Measurements from ENCODE around the gene APOL5. TPM values are rescaled to one million over a fixed set of nuclear protein-coding genes. Genes with fewer than 3 reads are reported as not detected.
"Not testable (repeated sequence)": the region's sequence is repeated elsewhere in the genome, so short reads cannot be mapped to it uniquely, and the experiment has no call there.

Gene APOL5, protein sequence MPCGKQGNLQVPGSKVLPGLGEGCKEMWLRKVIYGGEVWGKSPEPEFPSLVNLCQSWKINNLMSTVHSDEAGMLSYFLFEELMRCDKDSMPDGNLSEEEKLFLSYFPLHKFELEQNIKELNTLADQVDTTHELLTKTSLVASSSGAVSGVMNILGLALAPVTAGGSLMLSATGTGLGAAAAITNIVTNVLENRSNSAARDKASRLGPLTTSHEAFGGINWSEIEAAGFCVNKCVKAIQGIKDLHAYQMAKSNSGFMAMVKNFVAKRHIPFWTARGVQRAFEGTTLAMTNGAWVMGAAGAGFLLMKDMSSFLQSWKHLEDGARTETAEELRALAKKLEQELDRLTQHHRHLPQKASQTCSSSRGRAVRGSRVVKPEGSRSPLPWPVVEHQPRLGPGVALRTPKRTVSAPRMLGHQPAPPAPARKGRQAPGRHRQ
- not detected in 2 replicates for total RNA-seq (2014; rRNA removed; shearing (Covaris generic); ENCODE audit: low replicate concordance)

DNA sequence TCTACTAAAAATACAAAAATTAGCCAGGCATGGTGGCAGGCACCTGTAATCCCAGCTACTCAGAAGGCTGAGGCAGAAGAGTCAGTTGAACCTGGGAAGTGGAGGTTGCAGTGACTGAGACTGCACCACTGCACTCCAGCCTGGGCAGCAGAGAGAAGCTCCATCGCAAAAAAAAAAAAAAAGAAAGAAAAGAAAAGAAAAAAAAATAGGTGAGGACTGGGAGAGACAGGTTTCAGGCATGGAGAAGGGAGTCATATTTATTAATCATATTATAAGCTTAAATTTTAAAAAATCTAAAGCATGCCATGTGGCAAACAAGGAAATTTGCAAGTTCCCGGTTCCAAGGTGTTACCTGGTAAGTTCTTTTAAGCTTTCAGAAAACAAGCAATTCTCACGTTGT, at the start of gene APOL5:
TSS of gene APOL5 (plus strand) at position 301 of the 400 bp plus-strand sequence. CDS start at position 301, 0 bp downstream.
- Histone ChIP-seq H3K4me1 (ENCODE audit: low read length) (no peaks in the 10 kb centered on the region), H3K27me3 (ENCODE audit: low read length) (no peaks in the 10 kb centered on the region), H3K36me3 (ENCODE audit: insufficient read depth, low read length) (no peaks in the 10 kb centered on the region), H3K9me3 (ENCODE audit: low read length) (no peaks in the 10 kb centered on the region), H3K79me2 (ENCODE audit: low read length) (no peaks in the 10 kb centered on the region), H3K4me2 (ENCODE audit: low read depth, low read length, poor library complexity, severe bottlenecking) (no peak within 1 kb of the TSS), H3K9ac (ENCODE audit: low read length) (no peak within 1 kb of the TSS), H2AFZ (ENCODE audit: low read length) (no peak within 1 kb of the TSS), H3K9me2 (replicated peaks; ENCODE audit: insufficient read depth, low read length) (no peaks in the 10 kb centered on the region), H3K4me3 (ENCODE audit: low read length) (no peak within 1 kb of the TSS), H3K27ac (ENCODE audit: low read length) (no peak within 1 kb of the TSS), H4K20me1 (ENCODE audit: insufficient read depth, low read depth, low read length) (no peaks in the 10 kb centered on the region)
- DNase-seq: no peak

- Histone ChIP-seq H3K4me1 (ENCODE audit: low read length) (no peaks in the 10 kb centered on the region), H3K27me3 (ENCODE audit: low read length) (no peaks in the 10 kb centered on the region), H2AFZ (ENCODE audit: low read length) (no peak overlapping the region), H3K9me3 (ENCODE audit: low read length) (no peaks in the 10 kb centered on the region), H3K27ac (ENCODE audit: low read length) (no peak overlapping the region), H3K36me3 (ENCODE audit: insufficient read depth, low read length) (no peaks in the 10 kb centered on the region), H3K79me2 (ENCODE audit: low read length) (no peaks in the 10 kb centered on the region), H3K9me2 (replicated peaks; ENCODE audit: insufficient read depth, low read length) (no peaks in the 10 kb centered on the region), H3K9ac (ENCODE audit: low read length) (no peak overlapping the region), H4K20me1 (ENCODE audit: insufficient read depth, low read depth, low read length) (no peaks in the 10 kb centered on the region), H3K4me2 (ENCODE audit: low read depth, low read length, poor library complexity, severe bottlenecking) (no peak overlapping the region), H3K4me3 (ENCODE audit: low read length) (no peak overlapping the region)
- DNase-seq: no peak
Observed at GRCh38 chr22:35674335-35674734, 43.3 kb upstream of the APOL5 start.

GRCh38 chr22:35676065-35676464, 41.6 kb upstream of the APOL5 start:
- not testable (repeated sequence) for H4K20me1 ChIP-seq (ENCODE audit: insufficient read depth, low read depth, low read length); H3K9ac ChIP-seq (ENCODE audit: low read length); H3K4me1 ChIP-seq (ENCODE audit: low read length); H3K27me3 ChIP-seq (ENCODE audit: low read length); H3K9me2 ChIP-seq (replicated peaks; ENCODE audit: insufficient read depth, low read length); H2AFZ ChIP-seq (ENCODE audit: low read length); H3K27ac ChIP-seq (ENCODE audit: low read length); H3K36me3 ChIP-seq (ENCODE audit: insufficient read depth, low read length); H3K4me3 ChIP-seq (ENCODE audit: low read length); H3K79me2 ChIP-seq (ENCODE audit: low read length); H3K4me2 ChIP-seq (ENCODE audit: low read depth, low read length, poor library complexity, severe bottlenecking); H3K9me3 ChIP-seq (ENCODE audit: low read length)
- peak; percentile 23 for DNase-seq

- Histone ChIP-seq H3K36me3 (ENCODE audit: insufficient read depth, low read length) (no peaks in the 10 kb centered on the region), H3K9ac (ENCODE audit: low read length) (no peak overlapping the region), H2AFZ (ENCODE audit: low read length) (no peak overlapping the region), H3K4me1 (ENCODE audit: low read length) (no peaks in the 10 kb centered on the region), H3K4me2 (ENCODE audit: low read depth, low read length, poor library complexity, severe bottlenecking) (no peak overlapping the region), H4K20me1 (ENCODE audit: insufficient read depth, low read depth, low read length) (no peaks in the 10 kb centered on the region), H3K4me3 (ENCODE audit: low read length) (no peak overlapping the region), H3K9me3 (ENCODE audit: low read length) (no peaks in the 10 kb centered on the region), H3K79me2 (ENCODE audit: low read length) (no peaks in the 10 kb centered on the region), H3K9me2 (replicated peaks; ENCODE audit: insufficient read depth, low read length) (no peaks in the 10 kb centered on the region), H3K27ac (ENCODE audit: low read length) (no peak overlapping the region), H3K27me3 (ENCODE audit: low read length) (no peaks in the 10 kb centered on the region)
- DNase-seq: no peak
Observed at GRCh38 chr22:35677460-35678187, 40.0 kb upstream of the APOL5 start.

GRCh38 chr22:35678836-35679235, 38.8 kb upstream of the APOL5 start:
- H3K4me1 ChIP-seq (ENCODE audit: low read length): no peaks in the 10 kb centered on the region
- no peaks in the 10 kb centered on the region for H3K9me3 ChIP-seq (ENCODE audit: low read length)
- H3K9ac ChIP-seq (ENCODE audit: low read length): no peak overlapping the region
- no peak overlapping the region for H3K4me3 ChIP-seq (ENCODE audit: low read length)
- no peaks in the 10 kb centered on the region for H3K79me2 ChIP-seq (ENCODE audit: low read length)
- H3K36me3 ChIP-seq (ENCODE audit: insufficient read depth, low read length): no peaks in the 10 kb centered on the region
- no peak for DNase-seq
- no peak overlapping the region for H2AFZ ChIP-seq (ENCODE audit: low read length)
- H3K27me3 ChIP-seq (ENCODE audit: low read length): no peaks in the 10 kb centered on the region
- no peak overlapping the region for H3K4me2 ChIP-seq (ENCODE audit: low read depth, low read length, poor library complexity, severe bottlenecking)
- H3K27ac ChIP-seq (ENCODE audit: low read length): no peak overlapping the region
- no peaks in the 10 kb centered on the region for H3K9me2 ChIP-seq (replicated peaks; ENCODE audit: insufficient read depth, low read length)
- H4K20me1 ChIP-seq (ENCODE audit: insufficient read depth, low read depth, low read length): 0 out of 2 replicates have a peak, but pooled peaks cover 4% of the 10 kb centered on the region

- not testable (repeated sequence) for H2AFZ ChIP-seq (ENCODE audit: low read length); H3K27me3 ChIP-seq (ENCODE audit: low read length); H3K9me2 ChIP-seq (replicated peaks; ENCODE audit: insufficient read depth, low read length); H3K27ac ChIP-seq (ENCODE audit: low read length); H3K9ac ChIP-seq (ENCODE audit: low read length); H3K79me2 ChIP-seq (ENCODE audit: low read length); DNase-seq; H3K36me3 ChIP-seq (ENCODE audit: insufficient read depth, low read length); H3K9me3 ChIP-seq (ENCODE audit: low read length); H4K20me1 ChIP-seq (ENCODE audit: insufficient read depth, low read depth, low read length); H3K4me1 ChIP-seq (ENCODE audit: low read length); H3K4me2 ChIP-seq (ENCODE audit: low read depth, low read length, poor library complexity, severe bottlenecking); H3K4me3 ChIP-seq (ENCODE audit: low read length)
Observed at GRCh38 chr22:35679492-35679891, 38.2 kb upstream of the APOL5 start.

- H3K27me3 ChIP-seq (ENCODE audit: low read length): no peaks in the 10 kb centered on the region
- no peaks in the 10 kb centered on the region for H3K79me2 ChIP-seq (ENCODE audit: low read length)
- H3K4me2 ChIP-seq (ENCODE audit: low read depth, low read length, poor library complexity, severe bottlenecking): no peak overlapping the region
- H3K9ac ChIP-seq (ENCODE audit: low read length): no peak overlapping the region
- no peak for DNase-seq
- no peak overlapping the region for H2AFZ ChIP-seq (ENCODE audit: low read length)
- H3K4me1 ChIP-seq (ENCODE audit: low read length): no peaks in the 10 kb centered on the region
- no peak overlapping the region for H3K4me3 ChIP-seq (ENCODE audit: low read length)
- H3K9me3 ChIP-seq (ENCODE audit: low read length): no peaks in the 10 kb centered on the region
- H3K27ac ChIP-seq (ENCODE audit: low read length): no peak overlapping the region
- H3K9me2 ChIP-seq (replicated peaks; ENCODE audit: insufficient read depth, low read length): no peaks in the 10 kb centered on the region
- H4K20me1 ChIP-seq (ENCODE audit: insufficient read depth, low read depth, low read length): 0 out of 2 replicates have a peak, but pooled peaks cover 4% of the 10 kb centered on the region
- H3K36me3 ChIP-seq (ENCODE audit: insufficient read depth, low read length): no peaks in the 10 kb centered on the region
Observed at GRCh38 chr22:35681454-35682052, 36.1 kb upstream of the APOL5 start.

- H3K4me2 ChIP-seq (ENCODE audit: low read depth, low read length, poor library complexity, severe bottlenecking): no peak overlapping the region
Observed at GRCh38 chr22:35683560-35683959, 34.1 kb upstream of the APOL5 start.

More at GRCh38 chr22:35683560-35683959, 34.1 kb upstream of the APOL5 start:
- Histone ChIP-seq H4K20me1 (ENCODE audit: insufficient read depth, low read depth, low read length) (0 out of 2 replicates have a peak, but pooled peaks cover 4% of the 10 kb centered on the region), H3K9ac (ENCODE audit: low read length) (no peak overlapping the region), H3K27ac (ENCODE audit: low read length) (no peak overlapping the region), H2AFZ (ENCODE audit: low read length) (no peak overlapping the region), H3K79me2 (ENCODE audit: low read length) (no peaks in the 10 kb centered on the region), H3K36me3 (ENCODE audit: insufficient read depth, low read length) (no peaks in the 10 kb centered on the region), H3K4me1 (ENCODE audit: low read length) (no peaks in the 10 kb centered on the region), H3K27me3 (ENCODE audit: low read length) (no peaks in the 10 kb centered on the region), H3K4me3 (ENCODE audit: low read length) (no peak overlapping the region), H3K9me3 (ENCODE audit: low read length) (no peaks in the 10 kb centered on the region), H3K9me2 (replicated peaks; ENCODE audit: insufficient read depth, low read length) (no peaks in the 10 kb centered on the region)
- no peak for DNase-seq
